ENCODE measurements around the gene P3H3.
"Not testable (repeated sequence)": the region's sequence is repeated elsewhere in the genome, so short reads cannot be mapped to it uniquely, and the experiment has no call there.

Gene P3H3

GRCh38 chr12:6867413-6868210 lies 39.4 kb downstream of the P3H3 start, which contains the start of gene TPI1:
Gene TPI1 (plus strand): TSS chr12:6867531. CDS start chr12:6867567, 36 bp downstream.
- peak; percentile 27 for DNase-seq

- DNase-seq = no peak
Observed at GRCh38 chr12:6868211-6869048, 40.2 kb downstream of the P3H3 start.

GRCh38 chr12:6869049-6870021 lies 41.1 kb downstream of the P3H3 start:
- peak; percentile 52 for DNase-seq

- DNase-seq = not testable (repeated sequence)
Observed at GRCh38 chr12:6870304-6870703, 42.1 kb downstream of the P3H3 start.

GRCh38 chr12:6871052-6871957 lies 43.1 kb downstream of the P3H3 start:
- peak; percentile 35 for DNase-seq

- peak; percentile 40 for DNase-seq
Observed at GRCh38 chr12:6872073-6873048, 44.2 kb downstream of the P3H3 start.

GRCh38 chr12:6873094-6874014 lies 45.1 kb downstream of the P3H3 start, which contains the start of gene SPSB2:
Gene SPSB2 (minus strand): TSS chr12:6873303. CDS start chr12:6872901, 402 bp downstream.
- DNase-seq = peak; percentile 93

- not testable (repeated sequence) for DNase-seq
Observed at GRCh38 chr12:6874015-6874368, 45.8 kb downstream of the P3H3 start.

GRCh38 chr12:6879824-6880223 lies 51.6 kb downstream of the P3H3 start:
- DNase-seq = not testable (repeated sequence)

GRCh38 chr12:6883252-6883651 lies 55.0 kb downstream of the P3H3 start:
- no peak for DNase-seq

GRCh38 chr12:6883683-6884082 lies 55.5 kb downstream of the P3H3 start:
- no peak for DNase-seq

GRCh38 chr12:6884539-6884938 lies 56.3 kb downstream of the P3H3 start:
- no peak for DNase-seq

GRCh38 chr12:6886206-6886999 lies 58.2 kb downstream of the P3H3 start:
- DNase-seq = not testable (repeated sequence)

- no peak for DNase-seq
Observed at GRCh38 chr12:6887460-6887859, 59.3 kb downstream of the P3H3 start.

GRCh38 chr12:6888360-6888759 lies 60.2 kb downstream of the P3H3 start:
- DNase-seq = no peak

GRCh38 chr12:6888794-6889193 lies 60.6 kb downstream of the P3H3 start:
- not testable (repeated sequence) for DNase-seq

All from DMS153 (cell line).